SIG-M5 treated with dmso at 0.1 percent for 504 hours (cell line): Measurements from ENCODE around the gene LCE1D.

Experiments used
- DNase-seq: peaks from one replicate; lab custom pipeline; 2025; ENCODE audit not compliant: unreplicated experiment; lab: John Stamatoyannopoulos, UW

The LCE1D gene

GRCh38 chr1:152796421-152796820 lies at the start of gene LCE1D:
Gene LCE1D (plus strand): TSS chr1:152796721. CDS start chr1:152797795, 1,074 bp downstream.
- DNase-seq, result no peak

GRCh38 chr1:152747831-152748230 lies 48.7 kb upstream of the LCE1D start:
- DNase-seq, result no peak

GRCh38 chr1:152752225-152752624 lies 44.3 kb upstream of the LCE1D start:
- no peak for DNase-seq

GRCh38 chr1:152753586-152753985 lies 42.9 kb upstream of the LCE1D start:
- no peak for DNase-seq

- no peak for DNase-seq
These were observed 39.6 kb upstream of the LCE1D start for GRCh38 chr1:152756872-152757271.

- no peak for DNase-seq
These were observed 38.8 kb upstream of the LCE1D start, which contains the start of gene KPRP for GRCh38 chr1:152757747-152758146. Gene KPRP (plus strand): TSS chr1:152758025. CDS start chr1:152759589, 1,564 bp downstream.

GRCh38 chr1:152758636-152759035 lies 37.9 kb upstream of the LCE1D start:
- no peak for DNase-seq

- no peak for DNase-seq
These were observed 36.9 kb upstream of the LCE1D start for GRCh38 chr1:152759453-152760173.

GRCh38 chr1:152760551-152761190 lies 35.9 kb upstream of the LCE1D start:
- DNase-seq, result no peak

GRCh38 chr1:152761609-152762213 lies 34.8 kb upstream of the LCE1D start:
- no peak for DNase-seq

- DNase-seq, result no peak
These were observed 27.5 kb upstream of the LCE1D start for GRCh38 chr1:152768847-152769533.

GRCh38 chr1:152770411-152770810 lies 26.1 kb upstream of the LCE1D start:
- DNase-seq, result no peak

- no peak for DNase-seq
These were observed 21.6 kb upstream of the LCE1D start, which contains the start of gene LCE1F for GRCh38 chr1:152774875-152775274. Gene LCE1F (plus strand): TSS chr1:152775140. CDS start chr1:152776372, 1,232 bp downstream.

GRCh38 chr1:152776361-152776760 lies 20.2 kb upstream of the LCE1D start:
- no peak for DNase-seq

- no peak for DNase-seq
These were observed 18.9 kb upstream of the LCE1D start for GRCh38 chr1:152777510-152778137.

GRCh38 chr1:152783095-152783494 lies 13.4 kb upstream of the LCE1D start:
- no peak for DNase-seq

GRCh38 chr1:152786077-152786476 lies 10.4 kb upstream of the LCE1D start, which contains the start of gene LCE1E:
Gene LCE1E (plus strand): TSS chr1:152786257. CDS start chr1:152787300, 1,043 bp downstream.
- DNase-seq, result no peak

- no peak for DNase-seq
These were observed 835 bp upstream of the LCE1D start for GRCh38 chr1:152795686-152796085.

GRCh38 chr1:152801333-152801732 lies 4.8 kb downstream of the LCE1D start:
- DNase-seq, result no peak

- no peak for DNase-seq
These were observed 10.1 kb downstream of the LCE1D start, which contains the start of gene LCE1C for GRCh38 chr1:152806576-152806975. Gene LCE1C (minus strand): TSS chr1:152806651. CDS start chr1:152805478, 1,173 bp downstream.

- DNase-seq, result no peak
These were observed 14.5 kb downstream of the LCE1D start for GRCh38 chr1:152811050-152811449.
